HS-27A (cell line): ENCODE measurements around the gene FRAS1.
"Not testable (repeated sequence)": the region's sequence is repeated elsewhere in the genome, so short reads cannot be mapped to it uniquely, and the experiment has no call there.

Source experiments
- DNase-seq: peaks from one replicate; pipeline ENCODE4 v3.0.0-alpha.2; 2012; ENCODE audit warnings: low read depth, missing footprints

The FRAS1 gene

DNA sequence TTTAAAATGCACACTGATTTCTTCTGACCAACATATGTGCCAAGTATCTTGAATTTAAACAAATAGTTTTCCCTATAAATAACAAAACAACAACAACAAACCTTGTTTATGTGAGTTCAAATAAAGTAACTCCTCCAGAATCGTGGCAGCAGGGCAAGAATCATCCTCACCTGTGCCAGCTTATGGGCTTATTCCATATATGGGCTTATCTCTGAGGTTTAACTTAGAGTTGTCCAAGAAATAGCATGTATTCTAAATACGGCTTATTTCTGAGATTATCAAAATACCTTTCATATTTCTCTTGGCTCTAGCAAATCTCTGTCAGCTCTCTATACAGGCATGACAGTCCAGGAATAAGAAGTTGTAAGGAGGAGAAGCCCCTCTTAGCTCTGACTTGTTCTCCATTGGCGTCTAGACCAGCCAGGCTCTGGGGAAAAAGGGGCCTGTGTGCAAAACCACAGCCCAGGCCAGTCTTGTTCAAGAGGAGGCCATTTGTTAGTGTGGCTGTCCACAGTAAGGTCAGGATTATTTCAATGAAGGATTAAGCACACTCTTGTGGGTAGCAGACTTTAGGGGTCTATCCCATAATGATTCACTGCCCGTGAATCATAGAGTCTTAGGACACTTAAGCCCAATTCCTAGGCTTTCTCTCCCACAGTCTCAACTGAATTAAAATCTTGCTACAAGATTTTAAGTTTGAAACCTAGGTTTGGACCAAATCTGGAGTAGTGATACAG lies 63.2 kb downstream of the FRAS1 start:
- DNase-seq = no peak

- no peak for DNase-seq
These were observed 64.3 kb downstream of the FRAS1 start for GRCh38 chr4:78121338-78121904.

DNA sequence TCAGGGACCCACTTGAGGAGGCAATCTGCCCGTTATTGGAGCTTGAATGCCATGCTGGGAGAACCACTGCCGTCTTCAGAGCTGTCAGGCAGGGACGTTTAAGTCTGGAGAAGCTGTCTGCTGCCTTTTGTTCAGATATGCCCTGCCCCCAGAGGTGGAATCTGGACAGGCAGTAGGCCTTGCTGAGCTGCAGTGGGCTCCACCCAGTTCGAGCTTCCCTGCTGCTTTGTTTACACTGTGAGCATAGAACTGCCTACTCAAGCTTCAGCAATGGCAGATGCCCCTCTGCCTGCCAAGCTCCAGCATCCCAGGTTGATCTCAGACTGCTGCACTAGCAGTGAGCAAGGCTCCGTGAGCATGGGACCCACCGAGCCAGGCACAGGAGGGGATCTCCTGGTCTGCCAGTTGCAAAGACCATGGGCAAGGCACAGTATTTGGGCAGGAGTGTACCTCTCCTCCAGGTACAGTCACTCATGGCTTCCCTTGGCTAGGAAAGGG lies 68.8 kb downstream of the FRAS1 start:
- not testable (repeated sequence) for DNase-seq

- DNase-seq = no peak
These were observed 72.4 kb downstream of the FRAS1 start for GRCh38 chr4:78129383-78130108.

- DNase-seq = no peak
These were observed 74.3 kb downstream of the FRAS1 start for GRCh38 chr4:78131403-78131802.

- no peak for DNase-seq
These were observed 79.3 kb downstream of the FRAS1 start for GRCh38 chr4:78136109-78137081.

- DNase-seq = no peak
These were observed 80.4 kb downstream of the FRAS1 start for GRCh38 chr4:78137532-78137931.

DNA sequence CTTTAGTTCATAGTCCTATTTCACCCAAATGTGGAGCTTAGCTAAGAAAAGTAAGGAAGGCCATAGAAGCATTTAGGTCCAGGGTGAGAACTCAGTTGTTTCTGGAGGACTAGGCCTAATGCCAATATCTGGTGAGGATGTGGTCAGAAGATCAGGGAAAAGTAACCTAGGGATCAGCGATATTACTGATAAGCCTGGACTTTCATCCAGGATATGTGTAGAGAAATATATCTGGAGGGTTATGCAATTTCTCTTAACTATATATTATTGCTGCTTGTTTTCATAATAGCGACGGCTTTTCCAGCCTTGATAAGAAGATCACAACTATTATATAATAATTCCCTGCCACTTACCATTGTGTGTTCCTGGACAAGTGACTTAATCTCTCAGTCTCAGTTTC lies 81.1 kb downstream of the FRAS1 start:
- DNase-seq = no peak

- DNase-seq = no peak
These were observed 86.5 kb downstream of the FRAS1 start for GRCh38 chr4:78143634-78144033.

GRCh38 chr4:78145008-78145407 lies 87.9 kb downstream of the FRAS1 start:
- no peak for DNase-seq

- DNase-seq = no peak
These were observed 88.5 kb downstream of the FRAS1 start for GRCh38 chr4:78145622-78146021.

GRCh38 chr4:78149751-78150542 lies 92.8 kb downstream of the FRAS1 start:
- DNase-seq = no peak

GRCh38 chr4:78150543-78150864 lies 93.4 kb downstream of the FRAS1 start:
- no peak for DNase-seq

GRCh38 chr4:78152795-78153194 lies 95.7 kb downstream of the FRAS1 start:
- no peak for DNase-seq

GRCh38 chr4:78154972-78155590 lies 98.0 kb downstream of the FRAS1 start:
- no peak for DNase-seq

GRCh38 chr4:78155616-78156105 lies 98.5 kb downstream of the FRAS1 start:
- DNase-seq = no peak

DNA sequence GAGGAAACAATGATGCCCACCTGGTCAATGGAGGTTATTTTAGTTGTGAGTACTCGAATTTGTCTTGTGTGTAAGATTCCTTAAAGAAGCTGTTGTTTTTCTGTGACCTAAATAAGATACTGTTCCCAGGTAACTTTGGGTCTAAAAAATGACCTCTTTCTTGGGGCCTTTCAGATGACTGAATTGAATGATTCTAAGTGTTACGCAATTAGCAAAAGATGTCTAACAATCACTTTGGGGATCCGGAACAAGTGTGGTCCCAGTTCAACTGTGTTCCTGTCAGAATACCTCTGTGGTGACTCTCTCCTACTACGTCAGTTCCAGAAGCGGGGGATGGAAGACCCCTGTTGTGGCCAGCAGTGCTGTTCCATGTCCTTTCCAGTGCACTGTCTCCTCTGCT lies 99.4 kb downstream of the FRAS1 start:
- no peak for DNase-seq

- no peak for DNase-seq
These were observed 105.2 kb downstream of the FRAS1 start for GRCh38 chr4:78162342-78162741.

DNA sequence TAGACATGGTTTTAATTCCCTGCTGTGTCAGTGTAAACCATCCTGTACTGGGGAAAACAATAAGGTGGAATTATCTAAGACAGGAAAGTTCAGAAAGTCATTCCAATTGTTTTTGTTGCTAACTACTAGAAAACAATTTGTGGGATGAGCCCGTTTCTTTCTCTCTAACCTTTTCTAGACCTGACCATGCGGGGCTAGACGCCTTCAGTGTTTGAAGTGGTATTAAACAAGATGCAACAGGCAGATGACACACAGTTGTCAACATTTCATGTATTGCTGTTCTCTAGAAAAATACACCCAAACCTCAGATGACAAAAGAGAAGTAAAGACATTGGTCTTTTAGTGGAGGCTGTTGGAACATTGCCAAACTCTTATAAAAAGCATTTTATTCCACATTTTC lies 105.7 kb downstream of the FRAS1 start:
- no peak for DNase-seq

GRCh38 chr4:78165758-78166157 lies 108.6 kb downstream of the FRAS1 start:
- DNase-seq = no peak

DNA sequence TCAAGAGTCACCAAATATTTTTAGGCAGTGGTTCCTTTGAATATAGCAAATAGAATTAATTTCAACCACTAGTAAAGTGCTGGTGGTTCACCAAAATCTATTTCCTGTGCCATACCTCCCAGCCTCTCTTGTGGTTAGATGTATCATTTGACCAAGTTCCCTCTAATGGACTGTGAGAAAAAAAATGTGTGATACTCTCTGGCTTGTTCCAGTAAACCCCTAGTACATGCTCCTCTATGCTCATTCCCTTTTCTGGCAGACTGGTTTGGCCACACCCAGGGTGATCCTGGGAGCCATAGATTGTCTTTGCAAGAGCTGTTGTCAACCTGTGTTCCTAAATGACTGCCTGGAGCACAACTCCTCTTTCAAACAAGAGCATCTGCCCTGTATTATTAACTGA lies 109.5 kb downstream of the FRAS1 start:
- DNase-seq = no peak
